ENCODE data around the gene IL34. TPM values are rescaled to one million over a fixed set of nuclear protein-coding genes. Genes with fewer than 3 reads are reported as not detected.
"Not testable (repeated sequence)": the region's sequence is repeated elsewhere in the genome, so short reads cannot be mapped to it uniquely, and the experiment has no call there.

IL34 gene
- total RNA-seq, 1 experiment from 2014 or later: 1.4 TPM

GRCh38 chr16:70663524-70664324, 17.4 kb downstream of the IL34 start:
- Histone ChIP-seq H3K9me3 (no peaks in the 10 kb centered on the region), H3K4me3 (no peak overlapping the region), H3K36me3 (peaks cover 33% of the 10 kb centered on the region), H3K27me3 (no peaks in the 10 kb centered on the region)
- DNase-seq: no peak

- H3K36me3 ChIP-seq: peaks cover 41% of the 10 kb centered on the region
- no peak for DNase-seq
Measured at GRCh38 chr16:70664325-70665112, 18.2 kb downstream of the IL34 start.

GRCh38 chr16:70665113-70665694, 18.8 kb downstream of the IL34 start:
- Histone ChIP-seq H3K27me3 (no peaks in the 10 kb centered on the region), H3K4me3 (no peak overlapping the region), H3K9me3 (no peaks in the 10 kb centered on the region), H3K36me3 (peaks cover 48% of the 10 kb centered on the region)
- no peak for DNase-seq

More at GRCh38 chr16:70664325-70665112, 18.2 kb downstream of the IL34 start:
- H3K9me3 ChIP-seq: no peaks in the 10 kb centered on the region
- no peaks in the 10 kb centered on the region for H3K27me3 ChIP-seq
- H3K4me3 ChIP-seq: no peak overlapping the region

GRCh38 chr16:70665806-70666735, 19.7 kb downstream of the IL34 start:
- Histone ChIP-seq H3K27me3 (no peaks in the 10 kb centered on the region), H3K36me3 (peaks cover 54% of the 10 kb centered on the region), H3K4me3 (no peak overlapping the region), H3K9me3 (no peaks in the 10 kb centered on the region)
- DNase-seq: no peak

GRCh38 chr16:70670175-70670574, 23.8 kb downstream of the IL34 start:
- Histone ChIP-seq H3K4me3 (no peak overlapping the region), H3K9me3 (no peaks in the 10 kb centered on the region), H3K27me3 (no peaks in the 10 kb centered on the region), H3K36me3 (peaks cover 54% of the 10 kb centered on the region)
- no peak for DNase-seq

- H3K4me3 ChIP-seq, DNase-seq, H3K27me3 ChIP-seq, H3K9me3 ChIP-seq: not testable (repeated sequence)
- H3K36me3 ChIP-seq: peaks cover 59% of the 10 kb centered on the region
Measured at GRCh38 chr16:70670938-70671337, 24.6 kb downstream of the IL34 start.

- H3K36me3 ChIP-seq: peaks cover 46% of the 10 kb centered on the region
- no peaks in the 10 kb centered on the region for H3K9me3 ChIP-seq
- no peak for DNase-seq
Measured at GRCh38 chr16:70674221-70675014, 28.1 kb downstream of the IL34 start.

GRCh38 chr16:70675851-70676513, 29.6 kb downstream of the IL34 start:
- no peaks in the 10 kb centered on the region for H3K27me3 ChIP-seq
- no peak for DNase-seq
- H3K4me3 ChIP-seq: no peak overlapping the region
- H3K9me3 ChIP-seq: no peaks in the 10 kb centered on the region
- peaks cover 38% of the 10 kb centered on the region for H3K36me3 ChIP-seq

More at GRCh38 chr16:70674221-70675014, 28.1 kb downstream of the IL34 start:
- no peaks in the 10 kb centered on the region for H3K27me3 ChIP-seq
- H3K4me3 ChIP-seq: no peak overlapping the region

- no peaks in the 10 kb centered on the region for H3K9me3 ChIP-seq
- no peak for DNase-seq
- peaks cover 31% of the 10 kb centered on the region for H3K36me3 ChIP-seq
- H3K27me3 ChIP-seq: no peaks in the 10 kb centered on the region
- H3K4me3 ChIP-seq: no peak overlapping the region
Measured at GRCh38 chr16:70676675-70677498, 30.5 kb downstream of the IL34 start.

GRCh38 chr16:70677499-70678120, 31.3 kb downstream of the IL34 start:
- Histone ChIP-seq H3K4me3 (no peak overlapping the region), H3K9me3 (no peaks in the 10 kb centered on the region), H3K36me3 (peaks cover 29% of the 10 kb centered on the region), H3K27me3 (no peaks in the 10 kb centered on the region)
- DNase-seq: no peak

- Histone ChIP-seq H3K27me3 (no peaks in the 10 kb centered on the region), H3K4me3 (no peak overlapping the region), H3K36me3 (peaks cover 32% of the 10 kb centered on the region), H3K9me3 (no peaks in the 10 kb centered on the region)
- DNase-seq: no peak
Measured at GRCh38 chr16:70678121-70678897, 31.9 kb downstream of the IL34 start.

GRCh38 chr16:70678898-70679670, 32.7 kb downstream of the IL34 start:
- no peak overlapping the region for H3K4me3 ChIP-seq
- H3K36me3 ChIP-seq: peaks cover 38% of the 10 kb centered on the region
- DNase-seq: no peak

More at GRCh38 chr16:70678898-70679670, 32.7 kb downstream of the IL34 start:
- H3K27me3 ChIP-seq: no peaks in the 10 kb centered on the region
- no peaks in the 10 kb centered on the region for H3K9me3 ChIP-seq
